ENCODE results near the gene SLC9A2.

Gene SLC9A2

GRCh38 chr2:102621630-102622029 lies 2.3 kb downstream of the SLC9A2 start:
- no peak for DNase-seq

- DNase-seq = no peak
Observed at GRCh38 chr2:102622646-102623045, 3.3 kb downstream of the SLC9A2 start.

GRCh38 chr2:102630458-102630857 lies 11.1 kb downstream of the SLC9A2 start:
- no peak for DNase-seq

GRCh38 chr2:102632380-102633175 lies 13.2 kb downstream of the SLC9A2 start:
- no peak for DNase-seq

- DNase-seq = no peak
Observed at GRCh38 chr2:102634831-102635241, 15.5 kb downstream of the SLC9A2 start.

GRCh38 chr2:102635317-102635716 lies 16.0 kb downstream of the SLC9A2 start:
- no peak for DNase-seq

- no peak for DNase-seq
Observed at GRCh38 chr2:102636283-102636907, 17.0 kb downstream of the SLC9A2 start.

GRCh38 chr2:102637358-102637757 lies 18.0 kb downstream of the SLC9A2 start:
- DNase-seq = no peak

GRCh38 chr2:102639429-102639828 lies 20.1 kb downstream of the SLC9A2 start:
- DNase-seq = no peak

- DNase-seq = no peak
Observed at GRCh38 chr2:102652126-102652525, 32.8 kb downstream of the SLC9A2 start.

- DNase-seq = no peak
Observed at GRCh38 chr2:102657770-102658169, 38.4 kb downstream of the SLC9A2 start.

GRCh38 chr2:102660070-102660469 lies 40.7 kb downstream of the SLC9A2 start:
- DNase-seq = no peak

- DNase-seq = no peak
Observed at GRCh38 chr2:102660574-102660973, 41.2 kb downstream of the SLC9A2 start.

GRCh38 chr2:102661846-102662245 lies 42.5 kb downstream of the SLC9A2 start:
- no peak for DNase-seq

GRCh38 chr2:102662833-102663232 lies 43.5 kb downstream of the SLC9A2 start:
- DNase-seq = no peak

GRCh38 chr2:102663381-102663780 lies 44.0 kb downstream of the SLC9A2 start:
- DNase-seq = no peak

- DNase-seq = no peak
Observed at GRCh38 chr2:102664471-102664909, 45.1 kb downstream of the SLC9A2 start.

GRCh38 chr2:102667072-102667471 lies 47.7 kb downstream of the SLC9A2 start:
- DNase-seq = no peak

GRCh38 chr2:102668171-102668570 lies 48.8 kb downstream of the SLC9A2 start:
- no peak for DNase-seq

GRCh38 chr2:102669401-102669800 lies 50.0 kb downstream of the SLC9A2 start:
- DNase-seq = no peak

- DNase-seq = no peak
Observed at GRCh38 chr2:102672107-102672776, 52.9 kb downstream of the SLC9A2 start.

GRCh38 chr2:102674370-102674769 lies 55.0 kb downstream of the SLC9A2 start:
- DNase-seq = no peak

GRCh38 chr2:102674836-102675235 lies 55.5 kb downstream of the SLC9A2 start:
- no peak for DNase-seq
